A673 (cell line): ENCODE results near the gene SGCD.

ENCODE experiments used
- EZH2 ChIP-seq: fragments of 200-600 bp; sonication (generic); IDR thresholded peaks from 2 replicates; pipeline ENCODE4 v1.6.1; 2017; ENCODE audit warnings: borderline replicate concordance, low read depth, mild to moderate bottlenecking, mixed read lengths, antibody characterized with exemption, low read length; ENCODE audit not compliant: poor library complexity, severe bottlenecking
- TF ChIP-seq, protein P1 (sequence below): fragments of 300-800, 200-600 bp; sonication (generic); conservative IDR thresholded peaks from 2 replicates; pipeline ENCODE4 v1.5.1; 2017; ENCODE audit warnings: low read depth, mild to moderate bottlenecking, antibody characterized with exemption, low read length, moderate library complexity, mixed read lengths

DNA sequence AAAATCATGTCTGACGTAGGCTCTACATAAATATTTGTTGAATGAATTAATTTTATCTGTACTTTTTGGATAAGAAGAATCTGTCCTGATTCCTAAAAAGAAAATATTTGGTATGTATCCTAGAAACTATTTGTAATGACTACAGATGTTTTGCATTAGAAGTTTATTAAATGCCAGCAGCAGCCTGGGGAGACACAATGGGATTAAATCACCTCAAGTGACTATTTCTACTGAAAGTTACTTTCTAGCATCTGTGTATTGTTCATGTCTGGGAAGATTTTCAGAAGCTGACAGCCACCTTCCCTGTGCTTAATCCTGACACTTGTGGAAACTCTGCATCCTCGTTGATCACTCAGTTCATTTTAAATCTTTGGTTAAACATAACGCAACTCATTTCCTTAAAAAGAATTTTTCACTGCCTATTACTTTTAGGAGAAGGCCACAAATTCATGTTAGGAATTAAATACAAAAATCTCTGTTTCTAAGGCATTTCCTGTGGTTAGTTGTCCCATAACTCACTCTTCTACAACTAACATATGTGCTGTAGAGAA, 313.8 kb downstream of the SGCD start:
- TF ChIP-seq, protein P1, sequence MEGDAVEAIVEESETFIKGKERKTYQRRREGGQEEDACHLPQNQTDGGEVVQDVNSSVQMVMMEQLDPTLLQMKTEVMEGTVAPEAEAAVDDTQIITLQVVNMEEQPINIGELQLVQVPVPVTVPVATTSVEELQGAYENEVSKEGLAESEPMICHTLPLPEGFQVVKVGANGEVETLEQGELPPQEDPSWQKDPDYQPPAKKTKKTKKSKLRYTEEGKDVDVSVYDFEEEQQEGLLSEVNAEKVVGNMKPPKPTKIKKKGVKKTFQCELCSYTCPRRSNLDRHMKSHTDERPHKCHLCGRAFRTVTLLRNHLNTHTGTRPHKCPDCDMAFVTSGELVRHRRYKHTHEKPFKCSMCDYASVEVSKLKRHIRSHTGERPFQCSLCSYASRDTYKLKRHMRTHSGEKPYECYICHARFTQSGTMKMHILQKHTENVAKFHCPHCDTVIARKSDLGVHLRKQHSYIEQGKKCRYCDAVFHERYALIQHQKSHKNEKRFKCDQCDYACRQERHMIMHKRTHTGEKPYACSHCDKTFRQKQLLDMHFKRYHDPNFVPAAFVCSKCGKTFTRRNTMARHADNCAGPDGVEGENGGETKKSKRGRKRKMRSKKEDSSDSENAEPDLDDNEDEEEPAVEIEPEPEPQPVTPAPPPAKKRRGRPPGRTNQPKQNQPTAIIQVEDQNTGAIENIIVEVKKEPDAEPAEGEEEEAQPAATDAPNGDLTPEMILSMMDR: no peak
- TF ChIP-seq EZH2: no peak
